A673 (cell line): Measurements from ENCODE around the gene DCHS2.

ENCODE experiments used
- CTCF ChIP-seq: fragments of 300-800, 200-600 bp; sonication (generic); conservative IDR thresholded peaks from 2 replicates; pipeline ENCODE4 v1.5.1; 2017; ENCODE audit warnings: low read depth, mild to moderate bottlenecking, antibody characterized with exemption, low read length, moderate library complexity, mixed read lengths
- EZH2 ChIP-seq: fragments of 200-600 bp; sonication (generic); IDR thresholded peaks from 2 replicates; pipeline ENCODE4 v1.6.1; 2017; ENCODE audit warnings: borderline replicate concordance, low read depth, mild to moderate bottlenecking, mixed read lengths, antibody characterized with exemption, low read length; ENCODE audit not compliant: poor library complexity, severe bottlenecking

DNA sequence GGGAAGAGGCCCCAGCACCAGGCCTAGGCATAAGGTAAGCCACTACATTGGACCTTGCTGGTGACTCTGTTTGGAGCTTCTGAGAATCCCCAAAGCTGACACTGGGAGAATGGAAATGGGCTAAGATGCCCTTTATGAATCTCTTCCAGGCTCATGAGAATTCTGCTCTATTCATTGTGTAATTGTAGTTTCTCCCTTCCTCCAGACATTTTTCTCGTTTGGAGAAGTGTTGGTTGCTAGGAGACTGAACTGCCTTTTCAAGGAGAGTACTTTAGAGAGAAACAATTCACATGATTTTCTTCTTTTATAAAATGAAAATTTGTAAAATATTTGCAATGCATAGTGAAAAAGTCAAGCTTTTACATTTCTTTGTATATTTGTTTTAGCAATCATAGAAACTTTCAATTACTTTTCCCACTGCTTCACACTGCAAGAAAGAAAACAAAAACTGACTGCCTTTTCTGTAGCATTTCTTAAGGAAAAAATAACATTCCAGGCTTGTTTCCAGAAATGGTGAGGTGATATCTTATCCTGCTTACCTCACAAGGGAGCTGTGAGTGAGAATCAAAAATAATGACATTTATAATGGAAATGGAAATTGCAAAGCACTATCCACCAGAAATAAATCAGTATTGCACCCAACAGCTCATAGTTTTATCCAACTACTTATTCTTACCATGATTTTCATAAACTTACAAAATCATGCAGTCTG, 24.9 kb upstream of the DCHS2 start:
- TF ChIP-seq CTCF, result no peak
- no peak for TF ChIP-seq EZH2
